Measurements from ENCODE around the gene IL11RA.

GRCh38 chr9:34689512-34689911, 37.5 kb downstream of the IL11RA start:
- no peak for TF ChIP-seq SIN3A (IDR thresholded peaks at IDR 0.05; ENCODE audit: borderline replicate concordance, insufficient read depth, low read length)
- TF ChIP-seq REST (IDR thresholded peaks at IDR 0.05; ENCODE audit: insufficient read depth in 1 of 2, low read depth in 2 of 2, low read length in 2 of 2) = no peak
- no peak for TF ChIP-seq POLR2AphosphoS5 (IDR thresholded peaks at IDR 0.05; ENCODE audit: low read depth, low read length)
- no peak for TF ChIP-seq TAF1 (IDR thresholded peaks at IDR 0.05; ENCODE audit: borderline replicate concordance, insufficient read depth, low read length)
